Mesodermal cell (in vitro differentiated cells): ENCODE data around the gene EXOSC2.

Source experiments
- H3K27ac ChIP-seq: 2 replicates; pipeline ENCODE4 v1.7.0; 2013; ENCODE audit warnings: mild to moderate bottlenecking, low read depth, low read length, moderate library complexity; ENCODE audit not compliant: severe bottlenecking
- H3K36me3 ChIP-seq: 2 replicates; pipeline ENCODE4 v1.7.1; 2013; ENCODE audit warnings: mild to moderate bottlenecking, low read length, moderate library complexity; ENCODE audit not compliant: control insufficient read depth, insufficient read depth
- H3K4me1 ChIP-seq: one replicate; pipeline ENCODE4 v1.7.1; 2013; ENCODE audit warnings: mild to moderate bottlenecking, low read length; ENCODE audit not compliant: insufficient read depth, control insufficient read depth, poor library complexity, severe bottlenecking
- H3K4me3 ChIP-seq: 2 replicates; pipeline ENCODE4 v1.7.0; 2013; ENCODE audit warnings: low read length, control low read depth, mild to moderate bottlenecking; ENCODE audit not compliant: insufficient read depth, poor library complexity, severe bottlenecking; ENCODE audit errors: extremely low read depth
- H3K9me3 ChIP-seq: 2 replicates; pipeline ENCODE4 v1.7.1; 2013; ENCODE audit warnings: mild to moderate bottlenecking, low read length, moderate library complexity; ENCODE audit not compliant: control insufficient read depth
- WGBS, 2 experiments: methylation state at CpG; one replicate each; pipeline ENCODE4 v1.1.5; 2013; ENCODE audit warnings: missing lambda C conversion rate in 2 of 2; ENCODE audit not compliant: insufficient coverage in 2 of 2; 5-methylcytosine and 5-hydroxymethylcytosine counted together

EXOSC2 gene

DNA sequence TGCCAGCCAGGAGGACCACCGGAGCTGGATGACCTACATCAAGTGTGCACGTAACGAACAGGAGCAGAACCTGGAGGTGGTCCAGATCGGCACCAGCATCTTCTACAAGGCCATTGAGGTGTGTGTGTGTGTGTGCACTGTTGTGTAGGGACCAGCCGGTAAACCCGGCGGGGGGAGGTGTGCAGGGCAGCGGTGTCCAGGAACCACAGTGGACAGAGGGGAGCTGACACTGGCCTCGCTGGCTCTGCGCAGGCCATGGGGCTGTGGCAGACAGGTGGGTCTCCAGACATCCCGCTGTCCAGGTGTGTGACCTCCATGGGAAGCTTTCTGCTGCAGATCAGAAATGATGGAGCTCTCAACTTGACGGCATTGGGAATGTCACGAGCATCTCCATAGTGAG is 25.4 kb upstream of the EXOSC2 start:
- WGBS, 2 experiments = 92 to 98% methylated on average over 13 of the region's 13 CpGs
- Histone ChIP-seq H3K4me3 (no peak overlapping the region), H3K27ac (no peak overlapping the region), H3K4me1 (peaks cover 7% of the 10 kb centered on the region), H3K36me3 (no peaks in the 10 kb centered on the region), H3K9me3 (no peaks in the 10 kb centered on the region)

DNA sequence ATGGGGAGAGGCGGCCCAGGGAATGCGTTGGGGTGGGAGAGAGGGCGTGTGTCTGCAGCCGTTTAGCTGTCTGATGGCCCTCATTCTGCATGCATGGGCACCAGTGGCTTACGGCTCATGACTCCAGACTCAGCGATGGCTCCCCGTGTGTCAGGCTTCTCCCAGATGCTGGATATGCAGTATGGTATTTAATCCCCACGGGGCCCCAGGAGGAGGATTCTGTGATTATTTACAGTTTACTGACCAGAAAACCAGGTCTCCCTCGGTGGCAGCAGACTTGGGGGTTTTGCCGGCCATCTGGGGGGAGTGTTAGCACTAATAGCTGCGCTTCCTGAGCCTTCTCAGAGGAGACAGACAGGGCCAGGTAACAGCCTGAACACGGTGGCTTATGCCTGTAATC is 24.9 kb upstream of the EXOSC2 start:
- Histone ChIP-seq H3K9me3 (no peaks in the 10 kb centered on the region), H3K4me1 (peaks cover 7% of the 10 kb centered on the region), H3K27ac (no peak overlapping the region), H3K36me3 (no peaks in the 10 kb centered on the region), H3K4me3 (no peak overlapping the region)
- 76 to 85% methylated on average over 11 to 12 of the region's 12 CpGs for WGBS, 2 experiments

DNA sequence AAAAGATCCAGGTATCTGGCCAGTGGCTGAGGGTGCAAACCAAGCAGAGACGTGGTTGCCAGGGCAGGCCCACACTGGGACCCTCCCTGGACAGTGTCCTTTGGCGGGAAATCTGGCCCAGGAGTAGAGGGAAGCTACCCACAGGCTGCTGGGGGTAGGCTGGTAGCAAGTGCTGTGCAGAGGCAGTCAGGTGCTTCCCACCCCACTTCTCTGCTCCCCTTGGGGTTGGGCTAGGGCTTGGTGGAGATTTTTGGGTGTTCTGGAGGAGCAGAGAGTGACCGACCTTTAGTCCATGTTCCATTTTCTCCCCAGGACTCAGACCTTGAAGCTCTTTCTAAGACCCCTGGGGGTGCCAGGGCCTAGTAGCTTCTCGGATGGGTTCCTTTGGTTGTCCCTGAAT is 23.6 kb upstream of the EXOSC2 start:
- Histone ChIP-seq H3K4me1 (peaks cover 7% of the 10 kb centered on the region), H3K27ac (no peak overlapping the region), H3K36me3 (no peaks in the 10 kb centered on the region), H3K4me3 (no peak overlapping the region), H3K9me3 (no peaks in the 10 kb centered on the region)
- WGBS, 2 experiments = 79 to 86% methylated on average over 3 to 4 of the region's 4 CpGs

DNA sequence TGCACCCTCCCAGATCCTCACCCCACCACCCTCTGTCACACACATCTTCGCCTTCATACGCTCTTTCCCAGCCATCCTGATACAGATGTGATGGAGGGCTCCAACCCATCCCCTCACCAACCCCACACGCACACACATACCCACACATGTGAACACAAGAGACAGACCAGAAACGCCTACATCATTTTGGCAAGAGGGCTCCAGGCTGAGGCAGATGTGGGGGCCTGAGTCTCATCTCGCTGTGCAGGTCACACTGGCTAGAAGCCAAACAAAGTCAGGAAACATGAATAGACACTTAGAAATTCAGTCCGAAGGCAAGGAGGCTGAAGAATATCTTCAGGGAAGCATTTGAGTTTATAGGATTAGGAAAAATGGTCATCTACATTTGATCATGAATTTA is 22.9 kb upstream of the EXOSC2 start:
- Histone ChIP-seq H3K27ac (no peak overlapping the region), H3K4me1 (peaks cover 6% of the 10 kb centered on the region), H3K4me3 (no peak overlapping the region), H3K9me3 (no peaks in the 10 kb centered on the region), H3K36me3 (no peaks in the 10 kb centered on the region)
- whole genome bisulfite sequencing, 2 experiments = 95 to 98% methylated on average over 5 to 6 of the region's 6 CpGs

DNA sequence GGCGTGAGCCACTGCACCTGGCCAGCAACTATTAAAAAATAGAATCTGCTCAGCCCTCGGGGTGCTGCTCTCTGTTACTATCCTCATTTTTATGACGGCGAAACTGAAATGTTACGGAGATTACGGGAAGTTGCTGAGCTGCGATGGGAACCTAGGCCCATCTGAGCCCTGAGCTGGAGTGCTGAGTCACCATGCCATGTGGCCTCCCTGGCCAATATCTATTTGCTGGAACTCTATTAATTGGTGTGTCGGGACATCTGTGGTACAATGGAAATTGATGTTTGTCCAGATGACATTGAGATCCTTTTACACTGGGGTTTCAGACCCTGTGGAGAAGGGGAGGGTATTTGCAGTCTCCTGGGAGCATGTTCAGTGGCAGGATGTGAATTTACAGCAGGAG is 21.1 kb upstream of the EXOSC2 start:
- Histone ChIP-seq H3K4me1 (no peaks in the 10 kb centered on the region), H3K9me3 (no peaks in the 10 kb centered on the region), H3K36me3 (no peaks in the 10 kb centered on the region), H3K4me3 (no peak overlapping the region), H3K27ac (no peak overlapping the region)
- 92 to 99% methylated on average over 8 of the region's 8 CpGs for WGBS, 2 experiments

DNA sequence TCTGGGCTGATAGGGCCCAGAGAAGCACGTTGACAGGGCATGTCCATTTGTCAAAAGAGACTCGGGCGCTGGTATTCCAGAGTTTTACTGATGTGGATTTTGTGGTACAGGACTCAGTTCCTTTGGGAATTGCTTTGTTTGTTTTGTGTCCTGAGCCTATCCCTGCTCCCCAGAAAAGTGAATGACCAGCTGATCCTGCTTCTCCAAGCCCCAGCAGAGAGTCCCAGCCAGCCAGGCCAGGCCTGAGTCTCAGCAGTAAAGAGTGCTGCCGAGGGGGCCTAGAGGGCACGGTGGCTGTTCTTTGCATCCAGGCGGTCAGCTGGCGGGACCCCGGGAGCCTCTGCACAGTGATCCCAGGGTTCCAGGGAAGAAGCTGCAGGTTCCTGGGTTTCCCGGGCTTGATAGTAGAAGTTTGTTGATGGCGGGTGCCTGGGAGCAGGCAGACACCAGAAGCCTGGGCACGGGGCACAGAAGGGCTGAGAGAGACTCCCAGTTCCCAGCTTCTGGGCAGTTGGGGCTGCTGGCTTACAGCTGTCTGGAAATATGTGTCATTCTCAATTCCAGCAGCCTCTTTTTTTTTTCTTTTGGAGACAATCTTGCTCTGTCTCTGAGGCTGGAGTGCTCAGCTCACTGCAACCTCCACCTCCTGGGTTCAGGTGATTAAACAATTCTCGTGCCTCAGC is 20.5 kb upstream of the EXOSC2 start:
- Histone ChIP-seq H3K27ac (no peak overlapping the region), H3K4me1 (no peaks in the 10 kb centered on the region), H3K9me3 (no peaks in the 10 kb centered on the region), H3K36me3 (no peaks in the 10 kb centered on the region), H3K4me3 (no peak overlapping the region)
- WGBS, 2 experiments = 92 to 94% methylated on average over 6 to 10 of the region's 12 CpGs

DNA sequence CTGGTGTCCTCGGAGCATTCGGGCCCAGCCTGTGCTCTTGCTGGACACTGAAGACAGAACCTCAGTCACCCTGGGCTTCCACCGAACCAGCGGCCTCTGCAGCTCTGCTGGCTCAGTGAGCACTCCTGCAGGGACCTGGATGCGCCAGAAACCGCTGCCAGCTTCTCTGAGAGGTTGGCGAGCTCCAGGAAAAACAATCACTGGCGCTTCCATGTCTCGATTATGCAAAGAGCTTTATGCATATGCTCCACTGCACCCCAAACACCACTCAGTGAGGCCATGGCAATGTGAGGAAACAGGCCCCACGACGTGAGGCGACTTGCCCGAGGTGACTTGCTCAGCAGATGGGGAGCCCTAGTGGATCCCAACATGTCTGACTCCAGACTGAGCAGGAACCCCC is 18.2 kb upstream of the EXOSC2 start:
- no peaks in the 10 kb centered on the region for H3K4me1 ChIP-seq
- H3K9me3 ChIP-seq = no peaks in the 10 kb centered on the region
- H3K4me3 ChIP-seq = no peak overlapping the region
- no peaks in the 10 kb centered on the region for H3K36me3 ChIP-seq
- no peak overlapping the region for H3K27ac ChIP-seq
- WGBS, 2 experiments = 90 to 97% methylated on average over 10 to 13 of the region's 13 CpGs

DNA sequence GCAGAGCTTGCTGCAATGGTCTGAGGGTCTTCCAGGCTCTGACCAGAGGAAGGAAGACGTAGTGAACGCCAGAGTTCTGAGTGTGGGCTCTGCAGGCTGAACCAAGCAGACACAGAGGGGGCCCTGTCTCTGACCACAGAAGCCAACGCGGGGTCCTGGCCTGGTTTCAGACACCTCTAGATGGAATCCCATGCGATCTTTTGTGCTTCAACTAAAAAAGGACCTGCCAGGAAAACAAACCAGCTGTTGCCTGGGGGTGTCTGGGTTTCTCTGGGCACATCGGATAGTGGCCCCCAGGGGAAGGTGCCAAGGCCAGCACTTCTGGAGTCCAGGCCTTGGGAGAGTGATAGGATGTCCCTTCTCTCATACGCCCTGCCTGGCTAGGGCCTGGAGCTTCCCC is 16.3 kb upstream of the EXOSC2 start:
- WGBS, 2 experiments = 89 to 93% methylated on average over 6 to 7 of the region's 7 CpGs
- Histone ChIP-seq H3K4me3 (no peak overlapping the region), H3K9me3 (no peaks in the 10 kb centered on the region), H3K27ac (no peak overlapping the region), H3K4me1 (no peaks in the 10 kb centered on the region), H3K36me3 (no peaks in the 10 kb centered on the region)

DNA sequence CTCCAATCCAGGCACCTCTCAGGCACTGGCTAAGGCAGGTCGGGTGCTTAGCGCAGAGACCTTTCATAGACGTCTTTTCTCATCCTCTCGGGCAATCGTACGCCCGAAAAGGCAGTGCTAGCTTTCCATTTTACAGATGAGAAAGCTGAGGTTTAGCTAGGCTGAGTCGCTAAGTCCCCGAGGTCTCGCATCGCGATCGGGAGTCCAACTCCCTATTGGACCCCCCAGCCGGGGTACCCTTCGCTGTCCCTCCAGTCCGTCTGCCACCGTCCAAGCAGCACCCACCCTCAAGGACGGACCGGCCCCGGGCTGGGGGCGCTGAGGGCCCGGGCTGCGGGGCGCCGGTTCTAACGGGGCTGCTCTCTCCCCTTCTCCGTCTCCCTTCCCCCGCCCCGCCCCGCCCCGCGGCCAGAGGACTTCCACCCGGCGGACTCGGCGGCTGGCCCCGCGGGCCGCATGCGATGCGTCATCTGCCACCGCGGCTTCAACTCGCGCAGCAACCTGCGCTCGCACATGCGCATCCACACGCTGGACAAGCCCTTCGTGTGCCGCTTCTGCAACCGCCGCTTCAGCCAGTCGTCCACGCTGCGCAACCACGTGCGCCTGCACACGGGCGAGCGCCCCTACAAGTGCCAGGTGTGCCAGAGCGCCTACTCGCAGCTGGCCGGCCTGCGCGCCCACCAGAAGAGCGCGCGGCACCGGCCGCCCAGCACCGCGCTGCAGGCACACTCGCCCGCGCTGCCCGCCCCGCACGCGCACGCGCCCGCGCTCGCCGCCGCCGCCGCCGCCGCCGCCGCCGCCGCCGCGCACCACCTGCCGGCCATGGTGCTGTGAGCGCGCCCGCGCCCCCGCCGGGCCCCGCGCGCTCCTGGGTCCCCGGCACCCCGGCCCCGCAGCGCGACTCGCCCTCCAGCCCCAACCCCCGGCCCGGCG is 12.5 kb upstream of the EXOSC2 start:
- 4 to 5% methylated on average over 76 to 85 of the region's 116 CpGs for WGBS, 2 experiments

DNA sequence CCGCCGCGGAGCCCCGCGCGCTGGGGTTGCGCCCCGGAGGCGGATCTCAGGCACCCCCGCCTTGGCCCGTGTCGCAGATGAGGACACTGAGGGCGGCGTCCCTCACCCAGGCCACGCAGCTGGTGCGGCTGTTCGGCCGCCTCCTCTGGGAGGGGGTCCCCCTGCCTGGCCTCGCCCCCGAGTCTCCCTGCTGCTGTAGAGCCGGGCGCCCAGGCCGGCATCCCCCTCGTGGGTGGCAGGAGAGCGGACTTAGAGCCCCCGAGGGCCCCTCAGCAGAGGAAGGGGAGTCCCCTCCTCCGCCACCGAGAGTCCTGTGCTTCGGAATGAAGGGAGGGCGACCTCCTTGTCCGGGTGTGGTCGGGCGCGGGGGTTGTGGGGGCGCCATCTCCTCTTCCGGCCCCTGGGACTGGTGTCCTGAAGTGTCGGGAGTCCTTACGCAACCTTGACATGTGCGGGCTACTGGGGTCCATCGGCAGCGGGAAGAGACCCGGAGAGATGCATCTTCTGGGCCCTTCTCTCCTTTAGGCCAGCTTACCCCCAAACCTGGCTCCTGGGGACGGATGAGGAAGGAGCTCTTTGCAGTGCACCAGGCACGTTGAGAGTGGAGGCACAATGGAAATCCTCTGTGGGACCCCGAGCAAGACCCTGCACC is 11.7 kb upstream of the EXOSC2 start:
- no peaks in the 10 kb centered on the region for H3K4me1 ChIP-seq
- H3K27ac ChIP-seq = no peak overlapping the region
- H3K9me3 ChIP-seq = peaks cover 7% of the 10 kb centered on the region
- H3K4me3 ChIP-seq = peak overlapping the region; percentile 38
- H3K36me3 ChIP-seq = no peaks in the 10 kb centered on the region
- WGBS, 2 experiments = 2% methylated on average over 34 to 42 of the region's 45 CpGs

More for the DNA sequence above, 12.5 kb upstream of the EXOSC2 start:
- Histone ChIP-seq H3K9me3 (peaks cover 7% of the 10 kb centered on the region), H3K4me3 (peak overlapping the region; percentile 38), H3K36me3 (no peaks in the 10 kb centered on the region), H3K27ac (no peak overlapping the region), H3K4me1 (no peaks in the 10 kb centered on the region)
